ENCODE data around the gene PLEKHH2. TPM values are rescaled to one million over a fixed set of nuclear protein-coding genes. Genes with fewer than 3 reads are reported as not detected.
A peak's percentile ranks its signal among the peaks of the same experiment; 100 is the strongest.

PLEKHH2 gene
- total and polyA plus RNA-seq, 2 of the 13 experiments (the other 11 are each of a cell fraction or from before 2014, with no cell fraction given), result 1.1 to 3.0 TPM

- Histone ChIP-seq H4K20me1 (ENCODE audit: insufficient read depth, low read length) (no peaks in the 10 kb centered on the region), H3K4me1 (ENCODE audit: insufficient read depth, low read length) (no peaks in the 10 kb centered on the region), H3K9me3 (ENCODE audit: low read length) (no peaks in the 10 kb centered on the region), H3K36me3 (replicated peaks in 1 of 2; ENCODE audit: control insufficient read depth in 1 of 2, insufficient read depth in 2 of 2, low read length in 2 of 2) (no peaks in the 10 kb centered on the region), H3K79me2 (ENCODE audit: insufficient read depth, low read length) (no peaks in the 10 kb centered on the region), H2AFZ (ENCODE audit: low read length) (no peak overlapping the region), H3K9ac (ENCODE audit: insufficient read depth, low read depth, low read length) (no peak overlapping the region), H3K4me2 (ENCODE audit: low read depth, low read length) (no peak overlapping the region), H3K27ac (ENCODE audit: extremely low read length, insufficient read depth, low read length) (no peak overlapping the region), H3K4me3 (replicated peaks in 1 of 3; ENCODE audit: insufficient read depth in 1 of 3, low read depth in 2 of 3, low read length in 3 of 3) (no peak overlapping the region), H3K27me3 (ENCODE audit: control insufficient read depth in 1 of 2, insufficient read depth in 2 of 2, low read length in 2 of 2) (no peaks in the 10 kb centered on the region)
- intact Hi-C loops (cut with micrococcal nuclease; ENCODE audit: unreplicated experiment) (no loop called here), in situ Hi-C loops (cut with HindIII; ENCODE audit: extremely low pct_ligation_motif_present, low pct_unique_long_range_greater_than_20kb) (no loop called here)
- ATAC-seq, result no peak
- DNase-seq (ENCODE audit: low spot score), result no peak
- no peak for FAIRE-seq
- BruUV-seq (replicated peaks), result no TSS peak
- ChIA-PET CTCF (ENCODE audit: low intra/inter-chr PET ratio, low total read pairs) (no interaction called here), POLR2A (no interaction called here)
- WGBS (ENCODE audit: low lambda C conversion rate), result 78% methylated on average over 3 of the region's 3 CpGs
- no peak for TF ChIP-seq RFX3 (CRISPR knock-in tag; IDR thresholded peaks at IDR 0.05)
- peak in 1 of 2 experiments; percentile 46; a peak in 1 of 4 replicates for TF ChIP-seq REST (IDR thresholded peaks at IDR 0.05; ENCODE audit: borderline replicate concordance in 1 of 2, low read depth in 1 of 2, low read length in 2 of 2)
These were observed 20.2 kb downstream of the PLEKHH2 start for GRCh38 chr2:43657241-43657640.

GRCh38 chr2:43675646-43676321, 38.7 kb downstream of the PLEKHH2 start:
- DNase-seq (ENCODE audit: low spot score), result no peak
- H3K36me3 ChIP-seq (replicated peaks in 1 of 2; ENCODE audit: control insufficient read depth in 1 of 2, insufficient read depth in 2 of 2, low read length in 2 of 2), result no peaks in the 10 kb centered on the region
- peak overlapping the region; percentile 99 for H2AFZ ChIP-seq (ENCODE audit: low read length)
- H3K4me3 ChIP-seq (replicated peaks in 1 of 3; ENCODE audit: insufficient read depth in 1 of 3, low read depth in 2 of 3, low read length in 3 of 3), result peak overlapping the region; percentile 58 to 75 (median 68)
- peak overlapping the region; percentile 89 for H3K4me2 ChIP-seq (ENCODE audit: low read depth, low read length)
- H4K20me1 ChIP-seq (ENCODE audit: insufficient read depth, low read length), result no peaks in the 10 kb centered on the region
- 69% methylated on average over 14 of the region's 14 CpGs for WGBS (ENCODE audit: low lambda C conversion rate)
- no peaks in the 10 kb centered on the region for H3K27me3 ChIP-seq (ENCODE audit: control insufficient read depth in 1 of 2, insufficient read depth in 2 of 2, low read length in 2 of 2)
- in situ Hi-C loops (cut with HindIII; ENCODE audit: extremely low pct_ligation_motif_present, low pct_unique_long_range_greater_than_20kb), result no loop called here
- no peak for FAIRE-seq
- intact Hi-C loops (cut with micrococcal nuclease; ENCODE audit: unreplicated experiment), result loop anchor here (2.0 kb wide), 1 partner anchor 41 kb away; no protein-coding TSS in a partner anchor
- BruUV-seq (replicated peaks), result TSS peak; percentile 94
- POLR2A ChIA-PET, result interaction anchor here (1.0 to 1.3 kb wide), 3 partner anchors 8 to 80 kb away, joined by 4 to 8 read pairs (median 4); partner anchors contain the start of genes PLEKHH2 and THADA
- peak; percentile 20; the same call in 1 of the 3 replicates for ATAC-seq
- CTCF ChIA-PET (ENCODE audit: low intra/inter-chr PET ratio, low total read pairs), result no interaction called here
- H3K9ac ChIP-seq (ENCODE audit: insufficient read depth, low read depth, low read length), result peak overlapping the region; percentile 56; the same call in 1 of the 2 replicates
- peaks cover 17% of the 10 kb centered on the region for H3K4me1 ChIP-seq (ENCODE audit: insufficient read depth, low read length)
- no peak overlapping the region for H3K27ac ChIP-seq (ENCODE audit: extremely low read length, insufficient read depth, low read length)
- H3K9me3 ChIP-seq (ENCODE audit: low read length), result no peaks in the 10 kb centered on the region
- H3K79me2 ChIP-seq (ENCODE audit: insufficient read depth, low read length), result no peaks in the 10 kb centered on the region
- TF ChIP-seq PHF21A (CRISPR knock-in tag; IDR thresholded peaks at IDR 0.05) (peak; percentile 22; the same call in 1 of the 2 replicates), ZNF230 (CRISPR knock-in tag; IDR thresholded peaks at IDR 0.05) (peak; percentile 82; the same call in 1 of the 2 replicates), SRSF1 (optimal IDR thresholded peaks at IDR 0.05; ENCODE audit: low read depth, low read length) (no peak), IRF2 (CRISPR knock-in tag; IDR thresholded peaks at IDR 0.05) (0 out of 2 replicates have a peak, but pooled peaks have one; percentile 0), ZNF451 (CRISPR knock-in tag; IDR thresholded peaks at IDR 0.05) (no peak), PRPF4 (IDR thresholded peaks at IDR 0.05; ENCODE audit: low read depth, low read length, poor library complexity, severe bottlenecking) (peak; percentile 56), ZNF337 (CRISPR knock-in tag; IDR thresholded peaks at IDR 0.05; ENCODE audit: borderline replicate concordance, low read depth) (0 out of 2 replicates have a peak, but pooled peaks have one; percentile 38), YEATS2 (CRISPR knock-in tag; IDR thresholded peaks at IDR 0.05; ENCODE audit: borderline replicate concordance) (no peak), RFXAP (CRISPR knock-in tag; IDR thresholded peaks at IDR 0.05; ENCODE audit: borderline replicate concordance) (peak; percentile 35; the same call in 1 of the 2 replicates), CREB1 (IDR thresholded peaks at IDR 0.05) (no peak), CREB1 (CRISPR knock-in tag; IDR thresholded peaks at IDR 0.05) (peak; percentile 73; the same call in 1 of the 2 replicates), ZNF766 (CRISPR knock-in tag; IDR thresholded peaks at IDR 0.05; ENCODE audit: borderline replicate concordance) (0 out of 2 replicates have a peak, but pooled peaks have one; percentile 43)
